ENCODE data around the gene TES.
"Not testable (repeated sequence)": the region's sequence is repeated elsewhere in the genome, so short reads cannot be mapped to it uniquely, and the experiment has no call there.

The TES gene

DNA sequence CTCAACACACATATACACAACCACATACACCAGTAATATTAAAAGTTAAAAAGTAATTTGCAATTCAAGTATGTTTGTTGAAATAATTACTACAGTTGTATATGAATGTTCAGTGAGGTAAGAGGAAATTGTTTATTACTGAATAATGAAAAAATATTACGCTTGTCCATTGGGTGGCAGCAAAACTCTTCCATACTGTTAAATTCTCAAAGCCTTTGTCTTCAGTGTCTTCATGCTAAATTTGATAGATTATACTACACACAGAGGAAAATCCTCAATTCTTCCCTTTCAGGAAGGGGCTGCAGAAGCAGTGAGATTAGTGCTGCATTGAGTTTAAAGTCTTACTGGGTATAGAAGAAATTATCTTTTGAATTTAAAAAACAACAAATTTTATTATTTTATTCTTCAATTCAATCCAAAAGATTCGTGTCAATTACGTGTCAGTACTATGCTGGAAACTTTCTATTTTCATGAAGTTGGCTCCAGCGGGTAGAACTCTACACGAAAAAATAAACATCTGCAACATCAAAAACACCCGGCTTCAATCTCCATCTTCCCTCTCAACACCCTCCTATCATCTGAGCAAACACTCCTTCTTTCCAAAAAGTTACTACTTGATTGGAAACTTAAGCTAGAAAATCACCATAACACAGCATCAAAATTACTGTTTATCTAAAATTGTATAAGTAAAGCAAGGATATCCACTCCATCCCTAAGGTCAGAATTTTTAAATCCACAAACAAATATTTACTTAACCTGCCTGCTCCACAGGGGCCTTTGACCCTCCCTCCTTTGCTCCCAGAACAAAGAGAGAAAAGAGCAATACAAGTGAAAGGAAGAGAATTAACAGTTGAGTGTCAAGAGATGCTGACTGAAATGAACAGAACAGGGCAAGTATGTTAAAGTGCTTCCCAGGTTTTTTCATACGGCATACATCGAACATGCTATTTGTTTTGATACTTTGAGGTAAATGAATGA lies 37.0 kb upstream of the TES start:
- in situ Hi-C loops (cut with MboI; ENCODE audit: low sequenced_read_pairs, unreplicated experiment), result loop anchor here (25.0 kb wide), 1 partner anchor 639 kb away; no protein-coding TSS in a partner anchor

DNA sequence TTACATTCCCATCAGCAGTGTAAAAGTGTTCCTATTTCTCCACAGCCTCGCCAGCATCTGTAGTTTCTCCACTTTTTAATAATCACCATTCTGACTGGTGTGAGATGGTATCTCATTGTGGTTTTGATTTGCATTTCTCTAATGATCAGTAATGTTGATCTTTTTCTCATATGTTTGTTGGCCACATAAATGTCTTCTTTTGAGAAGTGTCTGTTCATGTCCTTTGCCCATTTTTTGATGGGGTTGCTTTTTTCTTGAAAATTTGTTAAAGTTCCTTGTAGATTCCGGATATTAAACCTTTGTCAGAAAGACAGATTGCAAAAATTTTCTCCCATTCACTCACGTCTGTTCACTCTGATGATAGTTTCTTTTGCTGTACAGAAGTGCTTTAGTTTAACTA lies 35.2 kb upstream of the TES start:
- DNase-seq (ENCODE audit: low spot score); in situ Hi-C loops (cut with MboI; ENCODE audit: low sequenced_read_pairs, unreplicated experiment): not testable (repeated sequence)

More for the DNA sequence above, 37.0 kb upstream of the TES start:
- TF ChIP-seq, protein P1, sequence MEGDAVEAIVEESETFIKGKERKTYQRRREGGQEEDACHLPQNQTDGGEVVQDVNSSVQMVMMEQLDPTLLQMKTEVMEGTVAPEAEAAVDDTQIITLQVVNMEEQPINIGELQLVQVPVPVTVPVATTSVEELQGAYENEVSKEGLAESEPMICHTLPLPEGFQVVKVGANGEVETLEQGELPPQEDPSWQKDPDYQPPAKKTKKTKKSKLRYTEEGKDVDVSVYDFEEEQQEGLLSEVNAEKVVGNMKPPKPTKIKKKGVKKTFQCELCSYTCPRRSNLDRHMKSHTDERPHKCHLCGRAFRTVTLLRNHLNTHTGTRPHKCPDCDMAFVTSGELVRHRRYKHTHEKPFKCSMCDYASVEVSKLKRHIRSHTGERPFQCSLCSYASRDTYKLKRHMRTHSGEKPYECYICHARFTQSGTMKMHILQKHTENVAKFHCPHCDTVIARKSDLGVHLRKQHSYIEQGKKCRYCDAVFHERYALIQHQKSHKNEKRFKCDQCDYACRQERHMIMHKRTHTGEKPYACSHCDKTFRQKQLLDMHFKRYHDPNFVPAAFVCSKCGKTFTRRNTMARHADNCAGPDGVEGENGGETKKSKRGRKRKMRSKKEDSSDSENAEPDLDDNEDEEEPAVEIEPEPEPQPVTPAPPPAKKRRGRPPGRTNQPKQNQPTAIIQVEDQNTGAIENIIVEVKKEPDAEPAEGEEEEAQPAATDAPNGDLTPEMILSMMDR (IDR thresholded peaks at IDR 0.05; ENCODE audit: borderline replicate concordance, control extremely low read depth, extremely low read depth, insufficient read depth, missing control alignments), result peak; percentile 49
- DNase-seq (ENCODE audit: low spot score), result peak; percentile 24

DNA sequence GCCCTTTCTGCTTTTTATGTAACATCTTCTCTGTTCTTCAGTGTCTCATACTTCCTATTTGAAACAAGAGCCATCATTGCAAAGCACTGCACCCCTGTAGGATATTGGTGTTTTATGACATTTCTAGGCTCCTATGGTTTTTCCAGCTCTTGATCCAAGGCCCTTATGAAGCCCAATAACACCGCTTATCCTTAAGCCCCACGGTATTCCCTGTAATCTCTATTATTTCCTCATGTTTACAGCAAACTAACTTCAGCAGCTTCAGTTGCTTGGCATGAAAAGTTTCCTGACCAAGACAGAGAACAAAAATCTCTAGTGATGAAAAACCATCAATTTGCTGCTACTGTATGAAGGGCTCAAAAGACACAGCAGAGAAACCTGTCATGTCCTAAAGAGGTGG lies 34.1 kb upstream of the TES start:
- no peak for DNase-seq (ENCODE audit: low spot score)
- TF ChIP-seq, protein P1 (IDR thresholded peaks at IDR 0.05; ENCODE audit: borderline replicate concordance, control extremely low read depth, extremely low read depth, insufficient read depth, missing control alignments), result no peak
- in situ Hi-C loops (cut with MboI; ENCODE audit: low sequenced_read_pairs, unreplicated experiment), result no loop called here

DNA sequence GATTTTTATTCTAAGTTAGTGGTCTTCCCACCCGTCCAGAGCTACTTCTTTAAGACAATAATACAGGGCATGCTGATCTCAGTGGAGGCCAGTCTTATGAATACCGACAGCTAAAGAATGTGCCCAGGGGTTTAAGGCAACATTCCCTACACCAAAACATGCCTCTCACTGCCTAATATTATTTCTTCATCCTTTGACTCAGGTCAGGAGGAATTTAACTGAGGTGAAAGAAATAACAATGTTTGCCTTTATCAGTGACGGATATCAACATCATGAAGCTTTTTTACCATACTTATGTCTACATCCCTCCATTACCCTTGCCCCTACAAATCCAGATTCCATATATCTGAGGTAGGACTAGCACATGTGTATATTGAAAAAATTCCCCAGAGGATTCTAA lies 33.3 kb upstream of the TES start:
- TF ChIP-seq, protein P1 (IDR thresholded peaks at IDR 0.05; ENCODE audit: borderline replicate concordance, control extremely low read depth, extremely low read depth, insufficient read depth, missing control alignments), result no peak
- DNase-seq (ENCODE audit: low spot score), result no peak
- in situ Hi-C loops (cut with MboI; ENCODE audit: low sequenced_read_pairs, unreplicated experiment), result no loop called here

DNA sequence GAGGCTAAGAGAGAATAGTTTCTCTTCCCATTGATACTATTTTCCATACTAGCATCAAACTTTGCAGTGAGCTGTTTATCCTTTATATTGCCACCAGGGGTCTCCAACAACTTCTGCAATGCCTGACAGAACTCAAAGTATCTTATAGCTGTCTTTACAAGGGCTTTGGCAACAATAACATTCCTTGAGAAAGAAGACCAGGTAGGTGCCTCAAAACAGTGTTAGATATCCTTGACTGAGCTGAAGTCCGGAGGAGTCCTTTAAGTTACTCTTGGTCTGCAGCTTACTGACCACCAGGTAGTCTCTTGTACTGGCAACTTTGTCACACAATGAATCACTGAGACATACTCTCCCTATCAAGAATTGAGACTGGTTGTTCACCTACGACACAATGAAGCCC lies 30.0 kb upstream of the TES start:
- TF ChIP-seq, protein P1 (IDR thresholded peaks at IDR 0.05; ENCODE audit: borderline replicate concordance, control extremely low read depth, extremely low read depth, insufficient read depth, missing control alignments), result peak; percentile 65
- DNase-seq (ENCODE audit: low spot score), result peak; percentile 69
- in situ Hi-C loops (cut with MboI; ENCODE audit: low sequenced_read_pairs, unreplicated experiment), result no loop called here

DNA sequence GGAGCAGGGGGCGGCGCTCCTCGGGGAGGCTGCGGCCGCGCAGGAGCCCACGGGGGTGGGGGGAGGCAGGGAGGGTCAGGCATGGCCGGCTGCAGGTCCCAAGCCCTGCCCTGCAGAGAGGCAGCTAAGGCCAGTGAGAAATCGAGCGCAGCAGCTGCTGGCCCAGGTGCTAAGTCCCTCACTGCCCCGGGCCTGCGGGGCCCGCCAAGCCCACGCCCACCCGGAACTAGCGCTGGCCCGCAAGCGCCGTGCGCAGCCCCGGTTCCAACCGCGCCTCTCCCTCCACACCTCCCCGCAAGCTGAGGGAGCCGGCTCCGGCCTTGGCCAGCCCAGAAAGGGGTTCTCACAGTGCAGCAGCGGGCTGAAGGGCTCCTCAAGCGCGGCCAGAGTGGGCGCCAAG lies 28.3 kb upstream of the TES start:
- in situ Hi-C loops (cut with MboI; ENCODE audit: low sequenced_read_pairs, unreplicated experiment), result no loop called here
- TF ChIP-seq, protein P1 (IDR thresholded peaks at IDR 0.05; ENCODE audit: borderline replicate concordance, control extremely low read depth, extremely low read depth, insufficient read depth, missing control alignments), result no peak
- no peak for DNase-seq (ENCODE audit: low spot score)

DNA sequence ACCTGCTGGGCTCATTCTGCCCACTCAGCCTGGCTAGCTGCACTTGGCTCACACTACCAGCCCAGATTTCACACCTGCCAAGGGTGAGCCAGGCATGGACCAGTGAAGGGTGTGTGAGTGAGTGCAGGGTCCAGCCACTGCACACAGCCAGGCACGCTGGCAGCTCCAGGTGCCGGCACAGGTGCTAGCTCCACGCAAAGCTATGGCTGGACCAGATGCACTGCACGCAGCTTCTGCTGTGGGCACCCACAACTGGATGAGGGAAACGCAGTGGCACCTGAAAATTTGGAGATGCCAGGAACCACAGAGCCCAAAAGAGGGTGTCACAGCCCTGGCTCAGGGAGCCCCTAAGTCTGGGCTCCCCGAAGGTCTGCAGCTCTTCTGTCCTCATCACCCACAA lies 24.9 kb upstream of the TES start:
- TF ChIP-seq, protein P1 (IDR thresholded peaks at IDR 0.05; ENCODE audit: borderline replicate concordance, control extremely low read depth, extremely low read depth, insufficient read depth, missing control alignments), result no peak
- in situ Hi-C loops (cut with MboI; ENCODE audit: low sequenced_read_pairs, unreplicated experiment), result no loop called here
- no peak for DNase-seq (ENCODE audit: low spot score)

Measured in GM13976 (cell line).